Measurements from ENCODE around the gene CD163. TPM values are rescaled to one million over a fixed set of nuclear protein-coding genes. Genes with fewer than 3 reads are reported as not detected.
"Not testable (repeated sequence)": the region's sequence is repeated elsewhere in the genome, so short reads cannot be mapped to it uniquely, and the experiment has no call there.

The CD163 gene
- total and polyA plus RNA-seq, 4 donors: 2.4 to 10.2 (median 5.9) TPM

- H3K9me3 ChIP-seq (ENCODE audit: control insufficient read depth, insufficient read depth, low read length); H3K27ac ChIP-seq (ENCODE audit: low read depth, low read length); H3K36me3 ChIP-seq (ENCODE audit: control insufficient read depth, insufficient read depth, low read length); H3K4me3 ChIP-seq (ENCODE audit: low read depth, low read length); DNase-seq (ENCODE audit: low read depth in 4 of 6, low spot score in 6 of 6); H3K27me3 ChIP-seq (ENCODE audit: control insufficient read depth, insufficient read depth, low read length); H3K4me1 ChIP-seq (ENCODE audit: control insufficient read depth, insufficient read depth, low read length): not testable (repeated sequence)
- 96% methylated on average over 8 of the region's 8 CpGs for WGBS (ENCODE audit: insufficient coverage)
These were observed 65.1 kb downstream of the CD163 start for GRCh38 chr12:7438291-7438995.

GRCh38 chr12:7437494-7437893, 66.1 kb downstream of the CD163 start:
- H3K36me3 ChIP-seq (ENCODE audit: control insufficient read depth, insufficient read depth, low read length); H3K9me3 ChIP-seq (ENCODE audit: control insufficient read depth, insufficient read depth, low read length); H3K4me1 ChIP-seq (ENCODE audit: control insufficient read depth, insufficient read depth, low read length); H3K27ac ChIP-seq (ENCODE audit: low read depth, low read length); DNase-seq (ENCODE audit: low read depth in 4 of 6, low spot score in 6 of 6); H3K4me3 ChIP-seq (ENCODE audit: low read depth, low read length); H3K27me3 ChIP-seq (ENCODE audit: control insufficient read depth, insufficient read depth, low read length): not testable (repeated sequence)
- no CpG with 5 or more reads among the region's 3 CpGs for WGBS (ENCODE audit: insufficient coverage)

GRCh38 chr12:7434670-7435069, 68.9 kb downstream of the CD163 start:
- H3K27me3 ChIP-seq (ENCODE audit: control insufficient read depth, insufficient read depth, low read length): no peaks in the 10 kb centered on the region
- H3K4me3 ChIP-seq (ENCODE audit: low read depth, low read length): no peak overlapping the region
- H3K4me1 ChIP-seq (ENCODE audit: control insufficient read depth, insufficient read depth, low read length): peaks cover 1% of the 10 kb centered on the region
- no peaks in the 10 kb centered on the region for H3K36me3 ChIP-seq (ENCODE audit: control insufficient read depth, insufficient read depth, low read length)
- H3K9me3 ChIP-seq (ENCODE audit: control insufficient read depth, insufficient read depth, low read length): peaks cover 1% of the 10 kb centered on the region
- no peak for DNase-seq (ENCODE audit: low read depth in 4 of 6, low spot score in 6 of 6)
- H3K27ac ChIP-seq (ENCODE audit: low read depth, low read length): no peak overlapping the region

GRCh38 chr12:7433276-7433822, 70.2 kb downstream of the CD163 start:
- 84% methylated on average over 5 of the region's 6 CpGs for WGBS (ENCODE audit: insufficient coverage)
- H3K9me3 ChIP-seq (ENCODE audit: control insufficient read depth, insufficient read depth, low read length): no peaks in the 10 kb centered on the region
- no peak for DNase-seq (ENCODE audit: low read depth in 4 of 6, low spot score in 6 of 6)

DNA sequence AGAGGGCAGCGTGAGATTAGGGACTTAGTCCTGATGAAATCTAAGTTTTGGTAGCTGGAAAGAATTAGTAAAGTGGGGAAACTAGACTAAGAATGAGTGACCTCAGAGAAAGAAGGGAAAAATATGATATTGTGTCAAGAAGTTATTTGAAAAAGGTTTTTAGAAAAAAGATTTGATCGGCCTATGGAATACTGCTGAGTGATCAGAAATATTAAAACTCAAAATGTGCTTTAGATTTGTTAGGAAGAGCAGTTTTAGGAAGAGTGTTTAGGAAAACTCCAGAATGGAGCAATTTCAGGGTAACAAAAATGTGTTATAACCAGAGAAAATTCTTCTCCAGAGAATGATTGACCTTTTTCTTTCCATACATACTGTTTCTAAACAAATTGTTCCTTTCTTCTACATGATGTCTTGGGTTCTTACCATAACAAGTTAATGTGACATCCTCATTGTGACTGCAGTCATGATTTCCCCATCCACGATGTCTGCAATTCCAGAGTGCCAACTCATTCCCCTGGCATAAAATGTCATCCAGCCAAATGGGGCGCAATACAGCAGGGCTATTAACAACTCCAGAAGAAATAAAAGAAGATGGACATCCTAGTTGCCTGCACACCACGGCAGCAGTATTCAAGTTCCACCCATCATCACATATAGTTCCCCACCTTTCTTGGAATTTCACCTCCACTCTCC, 71.4 kb downstream of the CD163 start:
- Histone ChIP-seq H3K27ac (ENCODE audit: low read depth, low read length) (no peak overlapping the region), H3K4me1 (ENCODE audit: control insufficient read depth, insufficient read depth, low read length) (no peaks in the 10 kb centered on the region), H3K36me3 (ENCODE audit: control insufficient read depth, insufficient read depth, low read length) (no peaks in the 10 kb centered on the region), H3K9me3 (ENCODE audit: control insufficient read depth, insufficient read depth, low read length) (no peaks in the 10 kb centered on the region), H3K4me3 (ENCODE audit: low read depth, low read length) (no peak overlapping the region), H3K27me3 (ENCODE audit: control insufficient read depth, insufficient read depth, low read length) (no peaks in the 10 kb centered on the region)
- WGBS (ENCODE audit: insufficient coverage): 87% methylated on average over 4 of the region's 5 CpGs
- DNase-seq (ENCODE audit: low read depth in 4 of 6, low spot score in 6 of 6): no peak

More at GRCh38 chr12:7433276-7433822, 70.2 kb downstream of the CD163 start:
- Histone ChIP-seq H3K4me1 (ENCODE audit: control insufficient read depth, insufficient read depth, low read length) (no peaks in the 10 kb centered on the region), H3K27ac (ENCODE audit: low read depth, low read length) (no peak overlapping the region), H3K36me3 (ENCODE audit: control insufficient read depth, insufficient read depth, low read length) (no peaks in the 10 kb centered on the region), H3K4me3 (ENCODE audit: low read depth, low read length) (no peak overlapping the region), H3K27me3 (ENCODE audit: control insufficient read depth, insufficient read depth, low read length) (no peaks in the 10 kb centered on the region)

Other genes with a start within 250 kb of the CD163 start
- gene ACSM4, start 199.7 kb downstream of the CD163 start, total RNA-seq: not detected
- gene ACSM4, start 199.7 kb downstream of the CD163 start, polyA plus RNA-seq (ENCODE audit: insufficient read length in 2 of 2): under 1 TPM in 1 of 2 donors, not detected in 1; 0.12 TPM
- 1 to 10 TPM; 4.9 to 5.4 TPM for gene CD163L1, start 59.6 kb downstream of the CD163 start, total RNA-seq
- 1 to 10 TPM; 1.7 to 2.9 TPM for gene CD163L1, start 59.6 kb downstream of the CD163 start, polyA plus RNA-seq (ENCODE audit: insufficient read length in 2 of 2)
- not detected for gene APOBEC1, start 162.1 kb upstream of the CD163 start, total RNA-seq
- gene APOBEC1, start 162.1 kb upstream of the CD163 start, polyA plus RNA-seq (ENCODE audit: insufficient read length in 2 of 2): not detected
- under 1 TPM in 1 of 2 donors, not detected in 1; 0.28 TPM for gene GDF3, start 192.0 kb upstream of the CD163 start, total RNA-seq
- 1 to 10 TPM in 1 of 2 donors, under 1 TPM in 1; 0.12 to 1.1 TPM for gene GDF3, start 192.0 kb upstream of the CD163 start, polyA plus RNA-seq (ENCODE audit: insufficient read length in 2 of 2)
- gene DPPA3, start 207.7 kb upstream of the CD163 start, total RNA-seq: not detected
- not detected for gene DPPA3, start 207.7 kb upstream of the CD163 start, polyA plus RNA-seq (ENCODE audit: insufficient read length in 2 of 2)
- not detected for gene CLEC4C, start 243.6 kb upstream of the CD163 start, total RNA-seq
- under 1 TPM in 1 of 2 donors, not detected in 1; 0.12 TPM for gene CLEC4C, start 243.6 kb upstream of the CD163 start, polyA plus RNA-seq (ENCODE audit: insufficient read length in 2 of 2)